ENCODE data around the gene CEACAM16. TPM values are rescaled to one million over a fixed set of nuclear protein-coding genes. Genes with fewer than 3 reads are reported as not detected.

Gene CEACAM16
- total RNA-seq (2022; extraction: Qiagen RNA extraction; ENCODE audit: low read depth), result 0.14 to 0.30 TPM (median 0.15 TPM) in 3 of 5 replicates, not detected in the others

GRCh38 chr19:44698492-44699201 lies at the start of gene CEACAM16:
TSS of gene CEACAM16 (plus strand) at chr19:44699151. CDS start at chr19:44701457, 2,306 bp downstream.

GRCh38 chr19:44671400-44671799 lies 27.6 kb upstream of the CEACAM16 start, which contains the start of gene CEACAM19:
TSS of gene CEACAM19 (plus strand) at chr19:44671482. CDS start at chr19:44671932, 450 bp downstream.

GRCh38 chr19:44748426-44749254 lies 49.7 kb downstream of the CEACAM16 start, which contains the start of gene BCL3:
TSS of gene BCL3 (plus strand) at chr19:44748708. CDS start at chr19:44748791, 83 bp downstream.

Other genes starting within 250 kb of the CEACAM16 start
- gene ZNF180, start 198.6 kb upstream of the CEACAM16 start, total RNA-seq (2022; extraction: Qiagen RNA extraction; ENCODE audit: low read depth), result 7.7 to 9.2 TPM (median 8.2 TPM) in 5 replicates
- 0.05 to 0.14 TPM in 2 of 5 replicates, not detected in the others for gene CEACAM20, start 169.5 kb upstream of the CEACAM16 start, total RNA-seq (2022; extraction: Qiagen RNA extraction; ENCODE audit: low read depth)
- 0.30 to 0.63 TPM (median 0.48 TPM) in 5 replicates for gene IGSF23, start 85.6 kb upstream of the CEACAM16 start, total RNA-seq (2022; extraction: Qiagen RNA extraction; ENCODE audit: low read depth)
- 107 to 120 TPM (median 113 TPM) in 5 replicates for gene PVR, start 55.2 kb upstream of the CEACAM16 start, total RNA-seq (2022; extraction: Qiagen RNA extraction; ENCODE audit: low read depth)
- 7.5 to 10.1 TPM (median 9.3 TPM) in 5 replicates for gene CEACAM19, start 27.7 kb upstream of the CEACAM16 start, total RNA-seq (2022; extraction: Qiagen RNA extraction; ENCODE audit: low read depth)
- 48.8 to 104 TPM (median 82.2 TPM) in 5 replicates for gene BCL3, start 49.6 kb downstream of the CEACAM16 start, total RNA-seq (2022; extraction: Qiagen RNA extraction; ENCODE audit: low read depth)
- 0.09 TPM in 1 of 5 replicates, not detected in the others for gene CBLC, start 78.7 kb downstream of the CEACAM16 start, total RNA-seq (2022; extraction: Qiagen RNA extraction; ENCODE audit: low read depth)
- gene BCAM, start 110.0 kb downstream of the CEACAM16 start, total RNA-seq (2022; extraction: Qiagen RNA extraction; ENCODE audit: low read depth), result 60.0 to 93.5 TPM (median 80.5 TPM) in 5 replicates
- 74.0 to 90.3 TPM (median 81.2 TPM) in 5 replicates for gene NECTIN2, start 147.1 kb downstream of the CEACAM16 start, total RNA-seq (2022; extraction: Qiagen RNA extraction; ENCODE audit: low read depth)
- gene TOMM40, start 192.1 kb downstream of the CEACAM16 start, total RNA-seq (2022; extraction: Qiagen RNA extraction; ENCODE audit: low read depth), result 191 to 268 TPM (median 252 TPM) in 5 replicates
- 10.9 to 21.6 TPM (median 15.6 TPM) in 5 replicates for gene APOE, start 206.6 kb downstream of the CEACAM16 start, total RNA-seq (2022; extraction: Qiagen RNA extraction; ENCODE audit: low read depth)
- gene APOC1, start 215.5 kb downstream of the CEACAM16 start, total RNA-seq (2022; extraction: Qiagen RNA extraction; ENCODE audit: low read depth), result 102 to 147 TPM (median 119 TPM) in 5 replicates
- gene APOC4, start 243.1 kb downstream of the CEACAM16 start, total RNA-seq (2022; extraction: Qiagen RNA extraction; ENCODE audit: low read depth), result not detected in 5 replicates
- not detected in 5 replicates for gene APOC2, start 246.9 kb downstream of the CEACAM16 start, total RNA-seq (2022; extraction: Qiagen RNA extraction; ENCODE audit: low read depth)